NB4 (cell line): ENCODE results near the gene KRTAP5-2.

Experiments used
- DNase-seq: peaks from one replicate; pipeline ENCODE4 v3.0.0; 2010; ENCODE audit warnings: low read depth
- H3K4me3 ChIP-seq: one replicate; pipeline ENCODE4 v1.5.1; 2011; ENCODE audit warnings: mild to moderate bottlenecking, low read depth, low read length, moderate library complexity
- MYC ChIP-seq: IDR thresholded peaks from 2 replicates; pipeline ENCODE4 v1.6.1; 2011; ENCODE audit warnings: low read depth, low read length
- POLR2A ChIP-seq: IDR thresholded peaks from 2 replicates; pipeline ENCODE4 v1.6.1; 2011; ENCODE audit warnings: mild to moderate bottlenecking; ENCODE audit not compliant: insufficient read length; ENCODE audit errors: extremely low read depth
- TF ChIP-seq, protein P1 (sequence below): IDR thresholded peaks from one replicate; pipeline ENCODE4 v1.5.1; 2012; ENCODE audit warnings: low read depth, low read length
- TF ChIP-seq, protein P2 (sequence below): IDR thresholded peaks from 2 replicates; pipeline ENCODE4 v1.6.1; 2011; ENCODE audit warnings: low read depth, low read length

The KRTAP5-2 gene

GRCh38 chr11:1629326-1630185 is 31.5 kb upstream of the KRTAP5-2 start, which contains the start of gene KRTAP5-5:
Gene KRTAP5-5, plus strand, starts transcription at chr11:1629775. Its CDS starts 66 bp downstream, at chr11:1629841.
- H3K4me3 ChIP-seq = no peak within 1 kb of the TSS
- TF ChIP-seq, protein P1, sequence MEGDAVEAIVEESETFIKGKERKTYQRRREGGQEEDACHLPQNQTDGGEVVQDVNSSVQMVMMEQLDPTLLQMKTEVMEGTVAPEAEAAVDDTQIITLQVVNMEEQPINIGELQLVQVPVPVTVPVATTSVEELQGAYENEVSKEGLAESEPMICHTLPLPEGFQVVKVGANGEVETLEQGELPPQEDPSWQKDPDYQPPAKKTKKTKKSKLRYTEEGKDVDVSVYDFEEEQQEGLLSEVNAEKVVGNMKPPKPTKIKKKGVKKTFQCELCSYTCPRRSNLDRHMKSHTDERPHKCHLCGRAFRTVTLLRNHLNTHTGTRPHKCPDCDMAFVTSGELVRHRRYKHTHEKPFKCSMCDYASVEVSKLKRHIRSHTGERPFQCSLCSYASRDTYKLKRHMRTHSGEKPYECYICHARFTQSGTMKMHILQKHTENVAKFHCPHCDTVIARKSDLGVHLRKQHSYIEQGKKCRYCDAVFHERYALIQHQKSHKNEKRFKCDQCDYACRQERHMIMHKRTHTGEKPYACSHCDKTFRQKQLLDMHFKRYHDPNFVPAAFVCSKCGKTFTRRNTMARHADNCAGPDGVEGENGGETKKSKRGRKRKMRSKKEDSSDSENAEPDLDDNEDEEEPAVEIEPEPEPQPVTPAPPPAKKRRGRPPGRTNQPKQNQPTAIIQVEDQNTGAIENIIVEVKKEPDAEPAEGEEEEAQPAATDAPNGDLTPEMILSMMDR = no peak
- TF ChIP-seq, protein P2, sequence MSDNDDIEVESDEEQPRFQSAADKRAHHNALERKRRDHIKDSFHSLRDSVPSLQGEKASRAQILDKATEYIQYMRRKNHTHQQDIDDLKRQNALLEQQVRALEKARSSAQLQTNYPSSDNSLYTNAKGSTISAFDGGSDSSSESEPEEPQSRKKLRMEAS = no peak
- no peak for TF ChIP-seq POLR2A

GRCh38 chr11:1628506-1629325 is 30.6 kb upstream of the KRTAP5-2 start:
- DNase-seq = peak; percentile 62
- no peak overlapping the region for H3K4me3 ChIP-seq
- TF ChIP-seq, protein P1 = peak; percentile 86
- TF ChIP-seq MYC (peak; percentile 27), POLR2A (no peak)
- TF ChIP-seq, protein P2 = no peak

More at GRCh38 chr11:1629326-1630185, 31.5 kb upstream of the KRTAP5-2 start, which contains the start of gene KRTAP5-5:
- no peak for DNase-seq

DNA sequence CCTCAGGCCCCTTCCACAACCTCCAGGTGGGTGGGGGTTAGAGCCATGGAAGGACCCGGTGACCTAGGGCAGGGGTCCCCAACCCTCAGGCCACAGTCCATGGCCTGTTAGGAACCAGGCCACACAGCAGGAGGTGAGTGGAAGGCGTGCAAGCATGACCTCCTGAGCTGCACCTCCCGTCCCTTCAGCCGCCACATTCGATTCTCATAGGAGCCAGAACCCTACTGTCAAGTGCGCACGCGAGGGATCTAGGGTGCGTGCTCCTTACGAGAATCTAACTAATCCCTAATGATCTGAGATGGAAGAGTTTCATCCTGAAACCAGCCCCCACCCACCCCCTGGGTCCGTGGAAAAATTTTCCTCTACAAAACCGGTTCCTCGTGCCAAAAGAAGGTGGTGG is 27.4 kb upstream of the KRTAP5-2 start:
- H3K4me3 ChIP-seq = no peak overlapping the region
- DNase-seq = no peak
- TF ChIP-seq POLR2A = no peak
- TF ChIP-seq, protein P1 = no peak
- TF ChIP-seq, protein P2 = no peak
- no peak for TF ChIP-seq MYC

GRCh38 chr11:1624621-1625020 is 26.5 kb upstream of the KRTAP5-2 start:
- DNase-seq = no peak
- no peak for TF ChIP-seq MYC
- TF ChIP-seq POLR2A = no peak
- TF ChIP-seq, protein P2 = no peak

DNA sequence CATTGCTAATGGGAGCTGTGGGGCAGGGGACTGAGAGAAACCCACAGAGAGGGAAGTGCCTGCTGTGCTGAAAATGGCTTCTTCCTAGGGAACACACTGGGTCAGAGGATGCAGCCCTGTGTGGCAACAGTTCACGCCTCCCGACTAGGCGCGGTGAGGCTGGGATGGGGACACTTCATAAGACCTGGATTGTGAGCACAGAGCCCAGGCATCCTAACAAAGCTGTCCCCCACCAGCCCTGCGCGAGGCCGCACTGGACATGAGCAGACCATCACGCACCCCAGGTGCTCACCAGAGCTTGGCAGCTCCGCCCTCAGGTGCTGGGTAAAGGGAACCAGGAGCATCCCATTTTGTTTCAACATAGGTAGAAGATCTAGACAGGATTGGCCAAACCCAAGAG is 25.6 kb upstream of the KRTAP5-2 start:
- TF ChIP-seq, protein P1 = no peak
- TF ChIP-seq POLR2A (no peak), MYC (no peak)
- TF ChIP-seq, protein P2 = no peak
- no peak overlapping the region for H3K4me3 ChIP-seq
- DNase-seq = no peak

More at GRCh38 chr11:1624621-1625020, 26.5 kb upstream of the KRTAP5-2 start:
- H3K4me3 ChIP-seq = no peak overlapping the region
